ENCODE data around the gene SNX20. TPM values are rescaled to one million over a fixed set of nuclear protein-coding genes. Genes with fewer than 3 reads are reported as not detected.

The SNX20 gene
- total and polyA plus RNA-seq, 10 of the 15 experiments (the other 5 are each of a cell fraction or from before 2014, with no cell fraction given): 4.6 to 30.8 (median 21.9) TPM

DNA sequence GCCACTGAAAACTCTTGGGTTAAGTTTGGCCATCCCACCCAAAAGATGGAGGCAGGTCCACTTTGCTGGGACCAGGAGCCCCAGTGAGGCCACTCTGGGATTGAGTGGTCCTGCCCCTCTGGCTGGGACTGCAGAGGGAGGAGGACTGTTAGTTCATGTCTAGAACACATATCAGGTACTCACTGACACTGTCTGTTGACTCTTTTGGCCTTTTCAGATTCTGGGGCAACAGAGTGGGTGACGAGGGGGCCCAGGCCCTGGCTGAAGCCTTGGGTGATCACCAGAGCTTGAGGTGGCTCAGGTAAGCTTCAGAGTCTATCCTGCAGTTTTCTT is 41.3 kb upstream of the SNX20 start:
- Histone ChIP-seq H4K20me1 (ENCODE audit: control insufficient read depth, insufficient read depth) (no peaks in the 10 kb centered on the region), H3K9ac (ENCODE audit: control insufficient read depth, insufficient read depth, low read length) (no peak overlapping the region), H3K4me2 (ENCODE audit: control insufficient read depth, insufficient read depth) (no peak overlapping the region), H2AFZ (ENCODE audit: control insufficient read depth, low read depth, low read length) (no peak overlapping the region), H3K4me1 (ENCODE audit: control insufficient read depth, insufficient read depth, low read length) (no peaks in the 10 kb centered on the region), H3K36me3 (ENCODE audit: control insufficient read depth in 2 of 2, insufficient read depth in 2 of 2, low read length in 1 of 2) (peaks cover 10 to 17% of the 10 kb centered on the region in 2 experiments; a peak in 3 of 4 replicates), H3K9me3 (replicated peaks; ENCODE audit: control insufficient read depth, insufficient read depth, low read length) (peaks cover 10% of the 10 kb centered on the region; the same call in 2 of the 3 replicates), H3K27me3 (replicated peaks in 1 of 2; ENCODE audit: control insufficient read depth in 2 of 2, insufficient read depth in 2 of 2, low read length in 1 of 2) (no peaks in the 10 kb centered on the region), H3K79me2 (ENCODE audit: control insufficient read depth, insufficient read depth, low read length) (no peaks in the 10 kb centered on the region), H3K4me3 (no peak overlapping the region), H3K27ac (ENCODE audit: control insufficient read depth, insufficient read depth) (no peak overlapping the region)
- no TSS peak for BruUV-seq (replicated peaks)
- in situ Hi-C loops (cut with MboI): no loop called here
- TF ChIP-seq CEBPB (IDR thresholded peaks at IDR 0.05; ENCODE audit: borderline replicate concordance in 1 of 2, low read depth in 2 of 2, low read length in 2 of 2) (no peak), NR2C1 (IDR thresholded peaks at IDR 0.05) (no peak), CREM (IDR thresholded peaks at IDR 0.05; ENCODE audit: low read depth) (no peak), FOXK2 (IDR thresholded peaks at IDR 0.05) (no peak), ZZZ3 (IDR thresholded peaks at IDR 0.05; ENCODE audit: control insufficient read depth, insufficient read length, low read depth) (no peak)
- TF ChIP-seq, protein P1, sequence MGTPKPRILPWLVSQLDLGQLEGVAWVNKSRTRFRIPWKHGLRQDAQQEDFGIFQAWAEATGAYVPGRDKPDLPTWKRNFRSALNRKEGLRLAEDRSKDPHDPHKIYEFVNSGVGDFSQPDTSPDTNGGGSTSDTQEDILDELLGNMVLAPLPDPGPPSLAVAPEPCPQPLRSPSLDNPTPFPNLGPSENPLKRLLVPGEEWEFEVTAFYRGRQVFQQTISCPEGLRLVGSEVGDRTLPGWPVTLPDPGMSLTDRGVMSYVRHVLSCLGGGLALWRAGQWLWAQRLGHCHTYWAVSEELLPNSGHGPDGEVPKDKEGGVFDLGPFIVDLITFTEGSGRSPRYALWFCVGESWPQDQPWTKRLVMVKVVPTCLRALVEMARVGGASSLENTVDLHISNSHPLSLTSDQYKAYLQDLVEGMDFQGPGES (IDR thresholded peaks at IDR 0.05): no peak
- WGBS (ENCODE audit: insufficient coverage, insufficient replicate concordance, low lambda C conversion rate, missing lambda C conversion rate): 100% methylated on average over 1 of the region's 1 CpG
- FAIRE-seq: no peak
- RAD21 ChIA-PET (ENCODE audit: unreplicated experiment): interaction anchor here (0.7 to 1.5 kb wide), 3 partner anchors 19 to 448 kb away, joined by 4 to 7 read pairs (median 5); partner anchors contain the start of gene CYLD
- ATAC-seq: no peak
- POLR2A ChIA-PET: interaction anchor here (0.6 to 1.7 kb wide), 3 partner anchors 14 to 162 kb away, joined by 3 to 5 read pairs (median 4); no protein-coding TSS in a partner anchor
- DNase-seq (ENCODE audit: low read depth, low spot score): no peak
- SMC1A ChIA-PET (ENCODE audit: uncharacterized antibody, unreplicated experiment): interaction anchor here (0.6 to 1.5 kb wide), 7 partner anchors 10 to 38 kb away, joined by 3 to 6 read pairs (median 4); no protein-coding TSS in a partner anchor
- intact Hi-C loops (cut with micrococcal nuclease; ENCODE audit: unreplicated experiment): no loop called here
- CTCF ChIA-PET: interaction anchor here (1.2 to 3.4 kb wide), 5 partner anchors 19 to 84 kb away, joined by 3 to 10 read pairs (median 4); no protein-coding TSS in a partner anchor

Measured in GM12878 (cell line).